GM19023 (cell line): ENCODE data around the gene VWC2L.

Experiments
- ATAC-seq: cut with Tn5 transposase; IDR thresholded peaks from one replicate; pipeline ENCODE4 v1.9.1; 2021; ENCODE audit warnings: mild to moderate bottlenecking, moderate library complexity; ENCODE audit not compliant: unreplicated experiment

VWC2L gene

DNA sequence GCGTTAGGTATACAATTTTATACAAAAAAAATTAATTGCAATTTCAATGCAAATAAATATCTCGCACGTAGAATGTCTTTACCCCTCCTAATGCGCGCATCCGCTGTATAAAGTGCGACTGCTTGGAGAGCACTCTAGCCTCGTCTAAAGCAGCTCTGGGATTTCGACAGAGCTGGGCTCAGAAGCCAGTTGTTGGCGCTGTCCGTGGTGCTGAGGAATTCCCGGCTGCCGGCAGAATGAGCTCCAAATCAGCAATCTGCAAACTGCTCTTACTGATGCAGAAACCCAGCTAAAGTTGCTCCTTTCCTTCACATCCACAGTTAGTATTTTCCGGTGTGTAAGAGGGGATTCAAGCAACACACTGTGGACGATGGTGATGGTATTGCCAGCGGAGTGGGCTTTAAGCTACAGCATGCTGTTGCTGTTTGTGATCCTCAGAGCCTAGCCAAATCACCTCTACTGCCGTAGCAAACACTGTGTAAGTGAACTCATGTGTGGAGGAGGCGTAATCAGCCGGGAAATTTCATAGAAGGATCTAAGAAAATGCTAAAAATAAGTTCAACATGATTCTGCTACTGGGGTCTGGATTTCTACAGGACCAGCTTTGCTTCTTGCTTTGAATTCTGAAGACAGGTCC, at the start of gene VWC2L:
VWC2L (plus strand) TSS at position 137 of the 637 bp plus-strand sequence. CDS start 3,140 bp downstream, outside the sequence.
- ATAC-seq = no peak

DNA sequence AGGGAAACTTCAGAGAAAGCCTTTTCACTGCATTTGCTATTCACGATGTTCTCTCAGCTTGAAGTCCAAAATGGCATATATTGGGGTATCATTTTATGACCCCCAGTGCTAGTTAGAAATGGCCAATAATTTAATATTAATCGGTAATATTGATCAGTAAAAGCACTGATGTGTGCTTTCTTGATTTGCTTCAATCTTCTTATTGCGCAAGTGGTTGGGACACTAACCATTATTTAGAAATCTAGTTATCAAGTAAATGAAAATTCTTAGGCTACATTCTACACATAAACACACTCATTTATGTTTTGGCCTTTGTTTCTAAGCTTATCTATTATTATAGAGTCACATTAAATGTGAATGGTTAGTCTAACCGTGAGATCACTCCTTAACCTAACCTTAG, 49.7 kb upstream of the VWC2L start:
- ATAC-seq = no peak

DNA sequence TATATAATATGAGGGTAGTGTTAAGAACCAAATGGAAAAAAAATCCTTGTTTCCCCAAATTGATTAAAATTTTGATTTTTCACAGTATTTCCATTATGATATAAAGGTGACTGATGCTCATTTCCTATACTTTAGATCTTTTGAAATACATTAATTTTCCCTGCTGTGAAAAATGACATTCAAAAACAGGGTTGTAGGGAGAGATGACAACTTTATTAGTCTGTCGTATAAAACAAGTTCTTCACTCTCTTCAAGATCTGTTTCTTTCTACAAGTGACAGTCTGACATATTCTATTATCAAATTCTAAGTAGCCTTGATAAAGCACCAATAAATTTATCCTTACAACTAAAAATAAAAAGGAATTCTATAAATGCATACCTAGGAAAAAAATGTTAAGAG, 45.3 kb upstream of the VWC2L start:
- no peak for ATAC-seq

DNA sequence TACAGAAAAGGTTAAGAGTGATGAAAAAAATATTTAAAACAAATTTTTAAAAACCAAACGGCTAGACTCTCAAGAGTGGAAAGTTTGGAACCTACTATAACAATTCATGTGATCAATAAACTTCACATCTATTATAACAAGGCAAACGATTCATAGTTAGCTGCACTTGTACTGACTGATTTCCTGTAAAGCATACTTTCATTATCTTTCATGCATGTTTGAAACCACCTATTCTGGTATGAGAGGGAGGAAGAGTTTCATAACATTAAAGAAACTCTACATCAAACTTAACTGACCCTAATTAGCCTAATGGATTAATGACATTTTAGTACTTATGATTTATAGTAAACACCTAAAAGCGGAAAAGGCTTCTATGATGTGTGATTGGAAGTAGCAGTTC, 43.7 kb upstream of the VWC2L start:
- ATAC-seq = no peak

DNA sequence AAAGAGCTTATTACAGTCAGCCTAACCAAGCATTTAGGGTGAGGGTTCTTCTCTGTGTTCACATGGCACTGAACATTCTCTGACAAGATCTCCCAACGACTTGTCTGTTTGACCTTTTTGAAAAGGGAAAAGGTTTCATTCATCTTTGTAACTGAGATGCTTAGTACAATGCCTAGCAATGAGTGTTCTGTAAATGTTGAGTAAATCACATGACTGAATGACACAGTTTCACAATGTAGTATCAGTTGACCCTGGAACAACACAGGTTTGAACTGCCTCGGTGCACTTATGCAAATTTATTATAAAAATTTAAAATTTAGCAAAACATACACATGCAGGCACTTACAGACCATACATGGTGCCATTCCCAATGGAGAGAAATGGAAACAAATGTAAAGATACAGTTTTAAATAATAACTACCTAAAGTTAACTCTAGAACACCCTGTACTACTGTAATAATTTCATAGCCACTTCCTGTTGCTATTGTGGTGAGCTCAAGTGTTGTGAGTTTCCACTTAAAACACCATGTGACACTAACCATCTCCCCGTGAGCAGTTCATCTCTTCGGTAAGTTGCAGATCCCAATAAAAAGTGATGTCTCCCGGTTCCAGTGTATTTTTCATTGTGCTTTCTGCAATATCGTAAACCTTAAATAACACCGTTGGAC, 34.1 kb upstream of the VWC2L start:
- no peak for ATAC-seq

DNA sequence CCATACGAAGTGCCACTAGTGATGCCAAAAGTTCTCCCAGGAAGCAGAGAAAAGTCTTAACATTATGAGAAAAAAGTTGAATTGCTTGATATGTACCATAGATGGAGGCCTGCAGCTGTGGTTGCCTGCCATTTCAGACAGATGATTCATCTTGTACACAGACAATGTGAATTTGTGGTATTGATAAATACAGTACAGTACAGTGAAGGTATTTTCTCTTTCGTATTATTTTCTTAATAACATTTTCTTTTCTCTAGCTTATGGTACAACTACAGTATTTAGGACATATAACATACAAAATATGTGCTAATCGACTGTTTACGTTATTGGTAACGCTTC, 33.6 kb upstream of the VWC2L start:
- ATAC-seq = no peak

DNA sequence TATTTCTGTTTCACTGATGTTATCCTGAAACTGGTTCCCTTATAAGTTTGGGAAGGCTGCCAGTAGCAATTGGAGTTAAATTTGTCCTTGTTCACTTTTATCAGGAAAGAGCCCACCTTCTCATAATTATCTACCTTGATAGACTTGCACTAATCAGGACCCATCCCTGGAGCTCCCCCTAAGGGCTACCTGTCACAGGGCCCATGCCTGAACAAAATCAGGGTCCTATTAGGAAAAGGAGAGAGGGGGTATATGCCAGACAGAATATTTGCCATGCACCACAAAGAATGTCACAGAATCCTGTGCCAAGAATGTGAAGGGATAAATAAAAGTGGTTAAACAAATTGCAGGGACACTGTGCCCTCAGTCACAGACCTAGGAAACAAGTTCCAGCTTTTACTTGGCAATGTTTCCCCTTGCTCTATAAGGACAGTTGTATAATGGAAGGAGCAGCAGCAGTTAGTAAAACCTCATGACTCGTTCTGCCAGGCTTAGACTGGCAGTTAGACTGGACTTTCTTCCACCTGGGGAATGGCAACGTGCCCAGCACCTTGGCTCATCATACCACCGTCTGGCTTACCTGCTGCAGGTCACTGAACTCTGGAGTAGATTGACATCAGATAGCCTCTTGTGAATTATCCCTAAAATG, 32.3 kb upstream of the VWC2L start:
- ATAC-seq = no peak

DNA sequence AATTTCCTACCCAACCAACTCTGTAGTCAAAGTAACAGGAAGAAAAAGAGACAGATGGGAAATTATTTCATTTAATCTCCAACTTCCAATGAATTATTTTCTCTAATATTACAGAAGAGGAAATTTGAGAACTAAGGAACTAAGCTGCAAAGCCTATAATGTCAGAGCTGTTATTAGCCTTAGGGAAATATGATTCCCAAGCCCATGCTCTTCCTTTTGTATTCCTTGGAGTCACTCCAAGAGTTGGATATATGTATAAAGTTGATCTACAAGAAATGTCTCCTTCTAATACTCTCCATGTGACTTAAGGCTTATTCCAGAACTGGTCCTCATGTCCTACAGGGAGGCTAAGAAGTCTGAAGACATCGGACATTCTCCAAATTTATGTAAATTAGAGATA, 31.6 kb upstream of the VWC2L start:
- ATAC-seq = no peak

DNA sequence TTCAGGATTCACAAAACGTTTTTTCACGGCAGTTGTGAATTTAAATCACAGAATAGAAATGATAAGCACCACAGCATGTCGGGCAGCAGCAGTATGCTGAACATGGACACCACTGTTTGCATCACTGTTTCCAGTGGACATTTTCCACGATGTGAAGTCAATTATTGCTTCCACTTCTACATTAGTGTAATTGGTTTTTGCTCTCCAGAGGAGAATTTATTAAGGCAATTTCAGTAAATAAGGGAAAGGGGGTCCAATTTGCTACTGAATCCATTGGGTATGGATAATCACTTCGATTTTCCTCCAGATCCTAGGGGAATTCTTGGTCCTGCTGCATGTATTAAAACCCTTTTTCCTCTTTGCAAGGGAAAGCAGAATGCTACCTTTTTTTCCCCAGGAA, 30.2 kb upstream of the VWC2L start:
- ATAC-seq = no peak

DNA sequence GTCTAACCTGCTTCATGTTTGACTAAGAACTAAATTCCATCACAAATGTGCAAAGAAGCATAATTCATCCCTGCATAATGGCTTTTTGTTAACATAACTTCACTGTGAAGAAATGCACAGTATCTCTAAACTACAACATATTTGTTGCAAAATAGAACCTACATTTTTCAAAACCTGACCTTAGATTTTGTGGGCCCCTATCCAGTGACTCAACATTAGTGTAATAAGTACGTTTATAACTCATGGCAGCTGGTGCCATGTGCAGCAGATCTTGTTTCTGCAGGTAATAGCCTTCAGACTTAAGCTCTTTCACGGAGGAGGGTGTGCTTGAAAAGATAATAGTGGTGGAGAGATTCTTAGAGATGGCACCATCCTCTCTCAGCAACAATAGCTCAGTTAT, 28.6 kb upstream of the VWC2L start:
- no peak for ATAC-seq

DNA sequence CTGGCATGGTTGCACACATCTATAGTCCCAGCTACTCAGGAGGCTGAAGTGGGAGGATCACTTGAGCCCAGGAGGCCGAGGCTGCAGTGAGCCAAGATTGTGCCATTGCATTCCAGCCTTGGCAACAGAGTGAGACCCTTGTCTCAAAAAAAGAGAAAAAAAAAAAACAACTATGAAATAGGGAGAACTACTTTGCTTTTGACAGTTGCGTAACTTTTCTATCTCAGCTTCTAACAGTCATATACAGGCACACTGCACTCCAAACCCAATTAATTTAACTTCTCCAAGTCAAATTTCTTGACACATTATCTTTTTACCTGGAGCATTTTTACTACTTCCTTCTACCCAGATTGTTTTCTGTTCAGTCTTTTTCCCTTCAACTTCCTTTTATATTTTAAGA, 24.1 kb upstream of the VWC2L start:
- ATAC-seq = no peak

DNA sequence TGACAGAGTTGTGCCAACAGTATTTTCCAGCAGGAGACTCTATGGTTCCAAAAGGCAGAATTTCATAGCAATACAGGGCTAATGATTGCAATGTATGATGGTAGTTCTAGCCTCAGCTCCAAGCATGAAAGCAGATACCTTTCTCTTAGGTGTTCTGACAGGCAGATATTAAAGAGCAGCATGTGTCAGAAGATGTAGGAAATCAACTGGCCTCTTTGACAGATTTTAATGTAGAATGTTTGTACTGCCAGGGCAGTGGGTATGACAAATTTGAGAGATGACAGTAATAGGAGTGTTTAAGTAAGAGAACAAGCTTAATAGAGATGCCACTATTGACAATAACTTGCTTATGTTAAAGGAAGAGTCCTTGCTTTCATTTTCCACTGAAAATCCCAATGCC, 21.5 kb upstream of the VWC2L start:
- no peak for ATAC-seq

DNA sequence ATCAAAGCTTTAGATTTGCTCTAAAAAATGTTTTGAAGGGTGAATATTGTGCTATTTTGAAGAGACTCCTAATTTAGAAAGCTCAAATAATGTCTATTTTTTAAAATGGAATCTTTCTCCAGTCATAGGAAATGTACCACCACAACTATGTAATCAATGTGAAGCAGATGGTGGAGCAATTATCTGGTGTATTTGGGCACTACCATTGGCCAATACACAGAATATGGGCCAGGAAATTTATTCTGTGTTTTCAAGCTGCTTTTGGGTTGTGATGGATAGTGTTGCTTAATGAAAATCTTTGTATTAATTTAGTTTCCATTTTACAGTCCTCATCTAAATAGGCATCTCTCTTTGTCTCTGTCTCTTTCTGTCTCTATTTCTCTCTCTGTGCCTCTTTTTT, 17.1 kb upstream of the VWC2L start:
- no peak for ATAC-seq

DNA sequence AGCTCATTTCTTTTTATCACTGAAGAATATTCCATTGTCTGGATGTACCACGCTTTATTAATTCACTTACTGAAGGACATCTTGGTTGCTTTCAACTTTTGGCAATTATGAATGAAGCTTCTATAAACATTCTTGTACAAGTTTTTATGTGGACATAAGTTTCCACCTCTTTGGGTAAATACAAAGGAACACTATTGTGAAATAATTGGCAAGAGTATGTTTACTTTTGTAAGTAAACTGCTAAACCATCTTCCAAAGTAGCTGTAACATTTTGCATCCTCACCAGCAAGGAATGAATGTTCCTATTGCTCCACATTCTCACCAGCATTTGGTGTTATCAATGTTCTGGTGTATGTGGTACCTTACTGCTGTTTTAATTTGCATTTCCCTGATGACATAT, 15.8 kb upstream of the VWC2L start:
- no peak for ATAC-seq

DNA sequence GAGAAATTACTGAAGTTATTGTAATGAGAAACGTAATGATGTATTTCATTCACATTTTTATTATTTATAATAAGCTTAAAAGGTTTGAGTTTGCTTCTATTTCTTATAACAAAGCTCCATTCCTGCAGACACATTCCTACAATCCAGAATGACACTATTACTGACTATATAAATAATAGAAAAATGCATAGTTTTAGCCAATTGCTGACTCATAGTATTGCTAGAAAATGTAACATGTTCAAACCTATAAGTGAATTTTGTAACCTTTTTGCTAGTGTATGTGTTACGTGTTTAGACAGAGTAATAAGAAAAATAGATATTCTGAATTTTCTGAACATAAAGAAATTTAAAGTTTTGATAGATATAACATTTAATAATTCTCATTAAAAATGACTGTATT, 9.3 kb upstream of the VWC2L start:
- ATAC-seq = no peak

DNA sequence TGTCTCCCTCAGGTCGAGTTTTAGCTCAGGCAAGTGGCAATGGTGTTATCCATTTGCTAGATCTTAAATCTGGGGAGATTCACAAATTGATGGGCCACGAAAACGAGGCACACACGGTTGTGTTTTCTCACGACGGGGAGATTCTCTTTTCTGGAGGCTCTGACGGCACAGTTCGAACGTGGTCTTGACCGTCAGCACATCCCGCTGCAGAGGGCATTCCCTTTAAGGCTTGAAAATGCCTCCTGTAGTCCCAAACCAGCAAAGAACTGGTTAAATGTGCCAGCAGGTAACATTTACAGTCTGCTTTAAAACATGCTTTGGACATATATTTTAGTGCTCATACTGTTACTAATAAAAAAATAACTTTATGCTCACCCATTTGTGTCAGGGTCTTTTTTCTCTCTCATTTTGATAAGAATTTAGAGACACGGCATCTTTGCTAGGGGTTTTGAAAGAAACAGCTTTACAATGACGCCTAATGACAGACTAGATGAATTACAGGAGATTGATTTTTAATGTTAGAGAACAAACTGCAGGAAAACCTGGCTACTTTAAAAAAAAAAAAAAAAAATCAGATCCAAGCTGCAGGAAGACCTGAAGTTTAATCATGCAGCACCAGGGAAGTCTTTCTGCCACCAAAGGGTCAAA, 602 bp upstream of the VWC2L start:
- no peak for ATAC-seq

DNA sequence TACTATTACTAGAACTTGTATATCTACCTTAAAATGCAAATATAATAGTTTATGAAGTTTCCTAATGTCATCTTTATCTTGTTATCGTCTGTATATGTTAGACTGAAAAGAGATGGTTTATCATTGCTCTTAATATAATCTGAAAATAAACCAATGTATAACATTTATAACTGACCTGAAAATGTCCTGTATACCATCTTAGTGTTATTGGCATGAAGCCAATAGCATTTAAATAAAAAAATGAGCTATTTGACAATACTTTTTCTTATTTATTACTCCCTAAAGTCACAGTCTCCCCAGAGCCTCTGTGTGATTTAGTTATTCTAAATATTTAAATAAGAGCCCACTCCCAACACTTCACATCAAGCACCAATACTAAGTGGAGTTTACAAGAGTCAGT, 1.8 kb downstream of the VWC2L start:
- ATAC-seq = no peak

DNA sequence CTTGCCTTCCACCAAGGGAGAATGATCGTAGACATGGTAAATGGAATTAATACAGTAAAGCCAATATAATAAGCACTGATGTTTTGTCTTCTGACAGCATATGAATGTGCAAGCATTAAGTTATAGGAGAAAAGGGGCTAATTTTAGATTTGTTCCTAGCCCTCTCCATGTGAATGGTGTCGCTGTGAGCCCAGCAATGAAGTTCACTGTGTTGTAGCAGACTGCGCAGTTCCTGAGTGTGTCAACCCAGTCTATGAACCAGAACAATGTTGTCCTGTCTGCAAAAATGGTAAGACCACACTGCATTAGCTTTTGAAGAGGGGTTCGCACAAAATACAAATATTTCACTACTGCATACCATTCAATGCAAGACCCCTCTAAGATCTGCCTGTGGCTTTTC, 25.6 kb downstream of the VWC2L start:
- no peak for ATAC-seq

DNA sequence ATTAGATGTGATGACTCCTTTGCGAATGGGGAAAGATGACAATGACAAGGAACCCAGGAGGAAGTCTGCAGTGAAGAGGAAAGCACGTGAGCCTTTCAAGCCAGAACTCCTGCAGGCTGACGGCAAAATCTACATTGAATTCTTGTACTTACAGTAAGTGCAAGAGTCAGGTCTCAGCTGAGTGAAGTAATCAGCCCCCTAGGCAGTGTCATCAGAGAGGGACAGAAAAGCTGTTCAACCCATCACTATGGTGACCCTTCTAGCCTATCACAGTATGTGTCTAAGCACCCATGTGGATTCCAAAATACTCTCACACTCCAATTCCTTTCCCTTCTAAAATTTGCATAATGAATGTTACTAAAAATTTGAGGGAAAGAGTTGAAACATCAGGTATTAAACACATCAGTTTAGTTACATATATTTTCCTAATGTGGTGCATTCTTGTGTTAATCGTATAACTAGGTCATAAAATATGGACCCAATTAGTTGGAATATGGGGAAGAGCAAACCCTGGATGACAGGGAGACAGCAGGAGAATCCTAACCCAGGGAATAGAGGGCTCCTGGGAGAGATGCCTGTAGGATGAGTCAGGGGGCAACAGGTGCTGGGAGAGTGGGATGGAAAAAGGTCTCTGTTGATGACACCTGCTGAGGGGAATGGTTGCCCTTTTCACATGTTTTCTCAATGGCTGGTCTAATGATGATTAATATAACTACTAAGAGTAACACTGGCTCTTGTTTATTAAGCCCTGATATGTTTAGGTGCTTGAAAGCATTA, 39.5 kb downstream of the VWC2L start:
- no peak for ATAC-seq

DNA sequence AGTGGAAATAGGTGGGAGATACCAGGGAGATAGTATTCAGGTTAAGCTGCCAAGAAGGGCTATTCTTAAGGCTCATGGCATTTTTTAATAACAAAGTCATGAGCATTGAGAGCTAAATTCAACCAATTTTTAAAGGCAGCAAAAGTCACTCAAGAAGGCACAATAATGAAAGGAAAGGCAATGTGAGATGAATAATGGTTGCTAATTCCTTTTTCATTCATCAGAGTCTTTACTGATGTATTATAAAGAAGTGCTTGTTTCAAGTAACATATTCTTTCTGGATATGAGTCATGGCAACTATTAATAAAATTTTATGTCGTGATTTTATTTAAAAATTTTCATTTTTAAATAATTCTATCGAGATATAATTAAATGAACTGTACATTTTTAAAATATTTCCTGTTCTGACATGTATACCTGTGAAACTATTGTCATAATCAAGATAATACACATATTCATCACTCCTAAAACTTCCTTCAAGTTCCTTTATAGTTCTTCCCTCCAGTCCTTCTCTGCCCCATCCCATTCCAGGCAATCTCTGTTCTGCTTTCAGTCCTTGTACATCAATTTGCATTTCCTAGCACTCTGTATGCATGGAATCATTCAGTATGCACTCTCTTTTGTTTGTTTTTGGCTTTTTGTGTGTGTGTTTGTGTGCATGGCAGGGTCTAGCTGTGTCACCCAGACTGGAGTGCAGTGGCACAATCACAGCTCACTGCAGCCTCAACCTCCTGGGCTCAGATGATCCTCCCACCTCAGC, 40.8 kb downstream of the VWC2L start:
- ATAC-seq = no peak
